ENCODE data around the gene APOBR.

APOBR gene

GRCh38 chr16:28529124-28529523 lies 34.7 kb downstream of the APOBR start:
- no peaks in the 10 kb centered on the region for H3K4me1 ChIP-seq (ENCODE audit: control insufficient read depth, insufficient read depth, low read length, unreplicated experiment)
- H3K36me3 ChIP-seq (ENCODE audit: insufficient read depth, low read length): no peaks in the 10 kb centered on the region
- no peak overlapping the region for H2AFZ ChIP-seq (ENCODE audit: low read length, unreplicated experiment)
- no peaks in the 10 kb centered on the region for H3K27me3 ChIP-seq (ENCODE audit: insufficient read depth, low read length)
- H3K4me3 ChIP-seq (ENCODE audit: low read depth, low read length): no peak overlapping the region
- no peak overlapping the region for H3K27ac ChIP-seq (ENCODE audit: low read depth, low read length)
- H3K79me2 ChIP-seq (ENCODE audit: control insufficient read depth, insufficient read depth, low read length, unreplicated experiment): no peaks in the 10 kb centered on the region

DNA sequence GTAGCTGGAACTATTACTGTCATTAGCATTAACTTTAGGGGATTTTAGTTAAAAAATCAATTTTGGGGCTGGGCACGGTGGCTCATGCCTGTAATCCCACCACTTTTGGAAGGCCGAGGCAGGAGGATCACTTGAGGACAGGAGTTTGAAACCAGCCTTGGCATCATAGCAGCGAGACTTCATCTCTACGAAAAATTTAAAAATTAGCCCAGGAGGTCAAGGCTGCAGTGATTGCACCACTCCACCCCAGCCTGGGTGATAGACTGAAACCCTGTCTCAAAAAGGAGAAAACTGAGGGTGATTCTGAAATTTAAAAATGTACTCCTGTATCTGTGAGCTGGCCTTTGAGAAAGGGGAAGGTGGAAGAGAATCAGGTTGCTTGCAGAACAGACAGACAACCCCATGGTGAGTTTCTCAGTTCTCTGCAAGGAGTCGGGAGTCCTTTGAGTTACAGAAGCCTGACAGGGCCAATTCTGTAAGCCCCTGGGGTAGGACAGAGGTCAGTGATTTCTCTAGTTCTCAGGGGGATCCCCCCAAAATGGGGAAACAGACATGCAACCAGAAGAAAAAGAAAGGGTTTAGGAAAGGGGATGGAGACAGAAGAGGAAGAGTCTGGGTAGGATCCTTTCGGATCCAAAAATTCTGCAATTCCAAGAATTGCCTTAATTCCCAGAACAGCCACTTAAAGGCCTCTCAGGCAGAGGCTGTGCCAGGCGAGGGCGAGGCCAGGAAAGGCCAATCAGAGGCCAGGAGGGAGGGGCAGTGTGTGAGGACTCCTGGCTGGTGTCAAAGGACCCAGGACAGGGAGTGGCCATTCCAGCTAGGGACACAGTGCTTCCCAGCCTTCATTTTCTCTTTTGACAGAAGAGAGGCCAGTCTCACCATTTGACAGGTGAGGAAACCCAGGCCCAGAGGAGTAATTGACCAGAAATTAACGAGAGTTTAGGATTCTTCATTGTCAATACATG lies 37.6 kb downstream of the APOBR start:
- Histone ChIP-seq H3K4me1 (ENCODE audit: control insufficient read depth, insufficient read depth, low read length, unreplicated experiment) (peaks cover 2% of the 10 kb centered on the region), H3K27me3 (ENCODE audit: insufficient read depth, low read length) (no peaks in the 10 kb centered on the region), H3K79me2 (ENCODE audit: control insufficient read depth, insufficient read depth, low read length, unreplicated experiment) (peaks cover 2% of the 10 kb centered on the region), H3K27ac (ENCODE audit: low read depth, low read length) (no peak overlapping the region), H3K36me3 (ENCODE audit: insufficient read depth, low read length) (peaks cover 5% of the 10 kb centered on the region; the same call in 1 of the 2 replicates), H2AFZ (ENCODE audit: low read length, unreplicated experiment) (no peak overlapping the region), H3K4me3 (ENCODE audit: low read depth, low read length) (no peak overlapping the region)

DNA sequence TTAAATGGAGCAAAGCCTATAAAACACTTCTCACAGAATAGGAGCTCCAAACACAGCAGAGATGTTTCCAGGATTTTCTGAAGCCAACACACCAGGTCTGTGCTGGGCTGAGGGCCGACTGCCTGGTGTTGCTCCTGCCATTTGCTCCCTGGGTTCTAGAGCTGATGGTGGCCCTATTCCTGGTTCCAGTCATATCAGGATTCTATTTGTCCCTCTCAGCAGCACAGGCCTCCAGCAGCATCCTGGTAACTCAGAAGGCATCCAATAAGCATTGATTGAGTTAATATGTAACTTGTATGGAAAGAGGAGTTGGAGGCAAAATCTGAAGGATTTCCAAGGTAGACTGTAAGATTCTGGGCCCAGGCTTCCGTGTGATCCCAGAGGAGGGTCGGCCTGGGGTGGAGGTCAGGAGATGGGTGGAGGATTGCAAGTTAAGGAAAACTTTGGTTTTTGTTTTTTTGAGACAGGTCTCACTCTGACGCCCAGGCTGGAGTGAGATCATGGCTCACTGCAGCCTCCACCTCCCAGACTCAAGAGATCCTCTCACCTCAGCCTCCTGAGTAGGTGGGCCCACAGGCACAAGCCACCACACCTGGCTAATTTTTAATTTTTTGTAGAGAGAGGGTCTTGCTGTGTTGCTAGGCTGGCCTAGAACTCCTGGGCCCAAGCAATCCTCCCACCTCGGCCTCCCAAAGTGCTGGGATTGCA lies 38.7 kb downstream of the APOBR start:
- H3K4me1 ChIP-seq (ENCODE audit: control insufficient read depth, insufficient read depth, low read length, unreplicated experiment): peaks cover 11% of the 10 kb centered on the region
- no peak overlapping the region for H3K4me3 ChIP-seq (ENCODE audit: low read depth, low read length)
- no peaks in the 10 kb centered on the region for H3K27me3 ChIP-seq (ENCODE audit: insufficient read depth, low read length)
- no peak overlapping the region for H2AFZ ChIP-seq (ENCODE audit: low read length, unreplicated experiment)
- peaks cover 5% of the 10 kb centered on the region; the same call in 1 of the 2 replicates for H3K36me3 ChIP-seq (ENCODE audit: insufficient read depth, low read length)
- peaks cover 12% of the 10 kb centered on the region for H3K79me2 ChIP-seq (ENCODE audit: control insufficient read depth, insufficient read depth, low read length, unreplicated experiment)
- no peak overlapping the region for H3K27ac ChIP-seq (ENCODE audit: low read depth, low read length)

- H3K36me3 ChIP-seq (ENCODE audit: insufficient read depth, low read length): peaks cover 5% of the 10 kb centered on the region; the same call in 1 of the 2 replicates
- no peak overlapping the region for H3K27ac ChIP-seq (ENCODE audit: low read depth, low read length)
- H3K79me2 ChIP-seq (ENCODE audit: control insufficient read depth, insufficient read depth, low read length, unreplicated experiment): peaks cover 16% of the 10 kb centered on the region
- H3K4me1 ChIP-seq (ENCODE audit: control insufficient read depth, insufficient read depth, low read length, unreplicated experiment): peaks cover 18% of the 10 kb centered on the region
- H3K4me3 ChIP-seq (ENCODE audit: low read depth, low read length): no peak overlapping the region
- no peaks in the 10 kb centered on the region for H3K27me3 ChIP-seq (ENCODE audit: insufficient read depth, low read length)
- H2AFZ ChIP-seq (ENCODE audit: low read length, unreplicated experiment): no peak overlapping the region
These were observed 40.3 kb downstream of the APOBR start for GRCh38 chr16:28534542-28535373.

- Histone ChIP-seq H3K27ac (ENCODE audit: low read depth, low read length) (no peak overlapping the region), H2AFZ (ENCODE audit: low read length, unreplicated experiment) (no peak overlapping the region), H3K27me3 (ENCODE audit: insufficient read depth, low read length) (no peaks in the 10 kb centered on the region), H3K4me3 (ENCODE audit: low read depth, low read length) (peak overlapping the region; percentile 77), H3K79me2 (ENCODE audit: control insufficient read depth, insufficient read depth, low read length, unreplicated experiment) (peaks cover 16% of the 10 kb centered on the region), H3K4me1 (ENCODE audit: control insufficient read depth, insufficient read depth, low read length, unreplicated experiment) (peaks cover 18% of the 10 kb centered on the region), H3K36me3 (ENCODE audit: insufficient read depth, low read length) (peaks cover 5% of the 10 kb centered on the region; the same call in 1 of the 2 replicates)
These were observed 42.6 kb downstream of the APOBR start for GRCh38 chr16:28537076-28537475.

GRCh38 chr16:28537964-28538732 lies 43.7 kb downstream of the APOBR start:
- peak overlapping the region; percentile 43 for H3K27ac ChIP-seq (ENCODE audit: low read depth, low read length)
- peak overlapping the region; percentile 77 for H3K4me3 ChIP-seq (ENCODE audit: low read depth, low read length)

DNA sequence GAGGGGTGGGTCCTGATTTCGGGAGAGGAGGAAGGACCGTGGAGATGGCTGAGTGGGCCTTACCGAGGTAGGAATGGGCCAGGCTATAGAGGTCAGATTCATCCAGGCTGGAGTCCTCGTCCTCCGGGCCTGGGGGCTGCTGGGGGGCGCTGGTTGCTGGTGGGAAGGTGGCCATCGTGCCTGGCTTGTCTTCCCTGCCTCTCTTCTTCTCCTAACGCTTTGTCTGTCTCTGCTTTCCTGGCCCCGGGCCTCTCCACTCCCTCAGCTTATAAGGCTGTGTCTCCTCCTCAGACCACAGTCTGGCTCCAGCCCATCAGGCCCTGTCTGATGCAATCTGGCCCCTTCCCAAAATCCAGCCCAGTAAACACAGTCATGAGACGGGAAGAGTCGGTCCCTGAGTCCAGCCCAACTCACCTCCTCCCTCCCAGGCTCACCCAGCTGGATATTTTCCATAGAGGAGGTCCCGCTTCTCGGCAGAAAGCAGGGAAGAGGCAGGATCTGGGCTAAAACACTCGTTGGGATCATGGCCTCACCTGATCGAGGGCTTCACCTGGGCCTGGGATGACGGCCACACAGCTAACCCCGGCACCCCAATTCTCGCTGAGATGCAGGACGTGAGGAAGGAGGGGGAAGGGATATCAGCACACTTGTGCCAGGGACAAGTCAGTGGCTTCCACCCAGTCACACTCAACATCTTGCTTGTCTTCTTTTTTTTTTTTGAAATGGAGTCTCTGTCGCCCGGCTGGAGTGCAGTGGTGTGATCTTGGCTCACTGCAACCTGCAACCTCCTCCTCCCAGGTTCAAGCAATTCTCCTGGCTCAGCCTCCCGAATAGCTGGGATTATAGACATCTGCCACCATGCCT lies 44.5 kb downstream of the APOBR start, which contains the start of gene NUPR1:
NUPR1 (minus strand) TSS at position 242 of the 864 bp plus-strand sequence; CDS start at position 175, 67 bp downstream.
- Histone ChIP-seq H3K27ac (ENCODE audit: low read depth, low read length) (peak within 1 kb of the TSS; percentile 43), H2AFZ (ENCODE audit: low read length, unreplicated experiment) (peak within 1 kb of the TSS; percentile 44), H3K4me3 (ENCODE audit: low read depth, low read length) (peak within 1 kb of the TSS; percentile 77), H3K79me2 (ENCODE audit: control insufficient read depth, insufficient read depth, low read length, unreplicated experiment) (peaks cover 16% of the 10 kb centered on the region), H3K27me3 (ENCODE audit: insufficient read depth, low read length) (no peaks in the 10 kb centered on the region), H3K4me1 (ENCODE audit: control insufficient read depth, insufficient read depth, low read length, unreplicated experiment) (peaks cover 18% of the 10 kb centered on the region), H3K36me3 (ENCODE audit: insufficient read depth, low read length) (peaks cover 5% of the 10 kb centered on the region; the same call in 1 of the 2 replicates)

More at GRCh38 chr16:28537964-28538732, 43.7 kb downstream of the APOBR start:
- Histone ChIP-seq H3K36me3 (ENCODE audit: insufficient read depth, low read length) (peaks cover 5% of the 10 kb centered on the region; the same call in 1 of the 2 replicates), H2AFZ (ENCODE audit: low read length, unreplicated experiment) (peak overlapping the region; percentile 44), H3K4me1 (ENCODE audit: control insufficient read depth, insufficient read depth, low read length, unreplicated experiment) (peaks cover 18% of the 10 kb centered on the region), H3K79me2 (ENCODE audit: control insufficient read depth, insufficient read depth, low read length, unreplicated experiment) (peaks cover 16% of the 10 kb centered on the region), H3K27me3 (ENCODE audit: insufficient read depth, low read length) (no peaks in the 10 kb centered on the region)

DNA sequence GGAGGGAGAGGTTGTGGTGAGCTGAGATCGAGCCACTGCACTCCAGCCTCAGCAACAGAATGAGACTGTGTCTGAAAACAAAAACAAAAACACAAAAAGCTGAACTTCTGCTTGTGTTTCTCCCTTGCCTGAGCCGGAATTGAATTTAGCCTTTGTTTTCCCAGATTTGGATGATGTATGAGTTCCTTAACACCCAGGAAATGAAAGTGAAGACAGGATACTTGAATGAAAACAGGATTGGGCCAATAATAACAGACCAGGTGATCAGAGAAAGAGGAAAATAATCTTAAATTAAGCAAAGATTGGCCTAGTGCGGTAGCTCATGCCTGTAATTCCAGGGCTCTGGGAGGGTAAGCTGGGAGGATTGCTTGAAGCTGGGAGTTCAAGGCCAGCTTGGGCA lies 45.9 kb downstream of the APOBR start:
- Histone ChIP-seq H3K27me3 (ENCODE audit: insufficient read depth, low read length) (no peaks in the 10 kb centered on the region), H3K79me2 (ENCODE audit: control insufficient read depth, insufficient read depth, low read length, unreplicated experiment) (peaks cover 16% of the 10 kb centered on the region), H2AFZ (ENCODE audit: low read length, unreplicated experiment) (no peak overlapping the region), H3K36me3 (ENCODE audit: insufficient read depth, low read length) (no peaks in the 10 kb centered on the region), H3K4me1 (ENCODE audit: control insufficient read depth, insufficient read depth, low read length, unreplicated experiment) (peaks cover 18% of the 10 kb centered on the region), H3K4me3 (ENCODE audit: low read depth, low read length) (no peak overlapping the region), H3K27ac (ENCODE audit: low read depth, low read length) (no peak overlapping the region)

DNA sequence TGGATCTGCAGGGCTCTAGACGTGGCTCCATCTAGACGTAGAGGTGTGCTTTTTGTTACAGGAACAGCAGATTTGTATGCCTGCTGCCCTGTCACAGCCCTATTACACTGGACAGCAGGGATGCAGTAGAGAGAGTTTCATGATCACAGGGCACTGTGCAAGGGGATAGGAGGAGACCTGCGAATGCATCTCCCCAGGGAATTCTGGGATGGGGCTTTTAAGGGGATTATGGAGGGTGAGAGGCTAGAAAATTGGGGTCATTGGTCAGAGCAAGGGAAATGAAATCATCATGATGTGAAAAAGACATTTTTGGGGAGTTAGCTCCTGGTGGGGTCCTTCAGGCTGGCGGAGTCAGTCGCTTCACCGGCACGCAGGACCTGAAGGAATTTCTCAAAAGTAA lies 48.2 kb downstream of the APOBR start:
- no peak overlapping the region for H3K27ac ChIP-seq (ENCODE audit: low read depth, low read length)
- peaks cover 9% of the 10 kb centered on the region for H3K79me2 ChIP-seq (ENCODE audit: control insufficient read depth, insufficient read depth, low read length, unreplicated experiment)
- no peaks in the 10 kb centered on the region for H3K27me3 ChIP-seq (ENCODE audit: insufficient read depth, low read length)
- H3K4me1 ChIP-seq (ENCODE audit: control insufficient read depth, insufficient read depth, low read length, unreplicated experiment): peaks cover 11% of the 10 kb centered on the region
- no peaks in the 10 kb centered on the region for H3K36me3 ChIP-seq (ENCODE audit: insufficient read depth, low read length)
- H2AFZ ChIP-seq (ENCODE audit: low read length, unreplicated experiment): no peak overlapping the region
- H3K4me3 ChIP-seq (ENCODE audit: low read depth, low read length): no peak overlapping the region
